ENCODE results near the gene NCK2.

The NCK2 gene

GRCh38 chr2:105779394-105779793, 34.7 kb downstream of the NCK2 start:
- H3K27ac ChIP-seq (ENCODE audit: low read depth, low read length): no peak overlapping the region
- H4K20me1 ChIP-seq (ENCODE audit: control insufficient read depth, insufficient read depth, low read depth, low read length): no peaks in the 10 kb centered on the region
- H3K4me1 ChIP-seq (ENCODE audit: control insufficient read depth, low read length): peaks cover 25% of the 10 kb centered on the region

DNA sequence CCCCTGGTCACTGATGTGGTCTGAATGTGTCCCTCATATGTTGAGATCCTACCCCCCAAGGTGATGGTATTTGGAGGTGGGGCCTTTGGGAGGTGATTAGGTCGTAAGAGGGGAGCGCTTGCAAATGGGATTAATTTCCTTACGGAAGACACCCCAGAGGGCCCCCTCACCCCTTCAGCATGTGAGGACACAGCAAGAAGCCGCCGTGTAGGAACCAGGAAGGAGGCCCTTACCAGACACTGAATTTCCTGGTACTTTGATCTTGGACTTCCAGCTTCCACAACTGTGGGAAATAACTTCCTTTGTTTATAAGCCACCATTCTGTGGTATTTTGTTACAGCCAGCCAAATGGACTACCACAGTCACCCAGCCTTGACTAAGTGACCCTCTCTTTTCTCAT, 35.9 kb downstream of the NCK2 start:
- H3K4me2 ChIP-seq (ENCODE audit: low read length): no peak overlapping the region
- H3K9me2 ChIP-seq (replicated peaks; ENCODE audit: control insufficient read depth, low read length): no peaks in the 10 kb centered on the region
- no peak overlapping the region for H3K27ac ChIP-seq (ENCODE audit: low read depth, low read length)
- no peaks in the 10 kb centered on the region for H4K20me1 ChIP-seq (ENCODE audit: control insufficient read depth, insufficient read depth, low read depth, low read length)
- no peaks in the 10 kb centered on the region for H3K27me3 ChIP-seq (ENCODE audit: control insufficient read depth, low read length)
- H3K4me3 ChIP-seq (ENCODE audit: low read length): no peak overlapping the region
- no peaks in the 10 kb centered on the region for H3F3A ChIP-seq (ENCODE audit: control insufficient read depth, insufficient read depth)
- H3K36me3 ChIP-seq (ENCODE audit: control insufficient read depth, low read length): no peaks in the 10 kb centered on the region
- TF ChIP-seq CTCF (IDR thresholded peaks at IDR 0.05; ENCODE audit: low read depth, low read length, poor library complexity, severe bottlenecking) (no peak), EZH2phosphoT487 (IDR thresholded peaks at IDR 0.05; ENCODE audit: borderline replicate concordance, low read length) (no peak)
- peaks cover 27% of the 10 kb centered on the region for H3K79me2 ChIP-seq (ENCODE audit: control insufficient read depth, low read length)
- H3K9me3 ChIP-seq (ENCODE audit: control insufficient read depth, insufficient read depth, low read length): no peaks in the 10 kb centered on the region
- H3K4me1 ChIP-seq (ENCODE audit: control insufficient read depth, low read length): peaks cover 18% of the 10 kb centered on the region

More at GRCh38 chr2:105779394-105779793, 34.7 kb downstream of the NCK2 start:
- no peaks in the 10 kb centered on the region for H3F3A ChIP-seq (ENCODE audit: control insufficient read depth, insufficient read depth)
- no peak overlapping the region for H3K4me3 ChIP-seq (ENCODE audit: low read length)
- H3K9me2 ChIP-seq (replicated peaks; ENCODE audit: control insufficient read depth, low read length): no peaks in the 10 kb centered on the region
- H3K9me3 ChIP-seq (ENCODE audit: control insufficient read depth, insufficient read depth, low read length): no peaks in the 10 kb centered on the region
- no peaks in the 10 kb centered on the region for H3K36me3 ChIP-seq (ENCODE audit: control insufficient read depth, low read length)
- no peaks in the 10 kb centered on the region for H3K27me3 ChIP-seq (ENCODE audit: control insufficient read depth, low read length)
- no peak for TF ChIP-seq EZH2phosphoT487 (IDR thresholded peaks at IDR 0.05; ENCODE audit: borderline replicate concordance, low read length)
- TF ChIP-seq CTCF (IDR thresholded peaks at IDR 0.05; ENCODE audit: low read depth, low read length, poor library complexity, severe bottlenecking): no peak
- H3K79me2 ChIP-seq (ENCODE audit: control insufficient read depth, low read length): peaks cover 36% of the 10 kb centered on the region
- no peak overlapping the region for H3K4me2 ChIP-seq (ENCODE audit: low read length)

- H3K36me3 ChIP-seq (ENCODE audit: control insufficient read depth, low read length): no peaks in the 10 kb centered on the region
- no peaks in the 10 kb centered on the region for H3F3A ChIP-seq (ENCODE audit: control insufficient read depth, insufficient read depth)
- peaks cover 13% of the 10 kb centered on the region for H3K4me1 ChIP-seq (ENCODE audit: control insufficient read depth, low read length)
- TF ChIP-seq CTCF (IDR thresholded peaks at IDR 0.05; ENCODE audit: low read depth, low read length, poor library complexity, severe bottlenecking) (no peak), EZH2phosphoT487 (IDR thresholded peaks at IDR 0.05; ENCODE audit: borderline replicate concordance, low read length) (no peak)
- peaks cover 19% of the 10 kb centered on the region for H3K79me2 ChIP-seq (ENCODE audit: control insufficient read depth, low read length)
- H3K4me2 ChIP-seq (ENCODE audit: low read length): no peak overlapping the region
- H3K4me3 ChIP-seq (ENCODE audit: low read length): no peak overlapping the region
- H3K27me3 ChIP-seq (ENCODE audit: control insufficient read depth, low read length): no peaks in the 10 kb centered on the region
- no peaks in the 10 kb centered on the region for H3K9me2 ChIP-seq (replicated peaks; ENCODE audit: control insufficient read depth, low read length)
- no peak overlapping the region for H3K27ac ChIP-seq (ENCODE audit: low read depth, low read length)
- no peaks in the 10 kb centered on the region for H3K9me3 ChIP-seq (ENCODE audit: control insufficient read depth, insufficient read depth, low read length)
- H4K20me1 ChIP-seq (ENCODE audit: control insufficient read depth, insufficient read depth, low read depth, low read length): no peaks in the 10 kb centered on the region
Observed at GRCh38 chr2:105781274-105781978, 36.7 kb downstream of the NCK2 start.

Measured in DOHH2 (cell line).